Measurements from ENCODE around the gene CASP9.
"Not testable (repeated sequence)": the region's sequence is repeated elsewhere in the genome, so short reads cannot be mapped to it uniquely, and the experiment has no call there.

Gene CASP9

GRCh38 chr1:15525050-15526020, 1.3 kb upstream of the CASP9 start:
- peak; percentile 80 for DNase-seq

- DNase-seq = peak; percentile 100
These were observed 451 bp upstream of the CASP9 start for GRCh38 chr1:15524283-15525049.

- peak; percentile 94 for DNase-seq
These were observed 653 bp downstream of the CASP9 start for GRCh38 chr1:15523104-15524020.

- DNase-seq = no peak
These were observed 1.5 kb downstream of the CASP9 start for GRCh38 chr1:15522551-15522950.

- not testable (repeated sequence) for DNase-seq
These were observed 2.7 kb downstream of the CASP9 start for GRCh38 chr1:15521206-15521906.

GRCh38 chr1:15519625-15520024, 4.4 kb downstream of the CASP9 start:
- DNase-seq = no peak

GRCh38 chr1:15515022-15515663, 8.9 kb downstream of the CASP9 start:
- no peak for DNase-seq

- not testable (repeated sequence) for DNase-seq
These were observed 9.5 kb downstream of the CASP9 start for GRCh38 chr1:15514557-15514956.

GRCh38 chr1:15513919-15514318, 10.1 kb downstream of the CASP9 start:
- DNase-seq = no peak

GRCh38 chr1:15513192-15513591, 10.8 kb downstream of the CASP9 start:
- no peak for DNase-seq

GRCh38 chr1:15510611-15511405, 13.2 kb downstream of the CASP9 start:
- no peak for DNase-seq

- DNase-seq = no peak
These were observed 14.4 kb downstream of the CASP9 start for GRCh38 chr1:15509586-15509985.

GRCh38 chr1:15508700-15509487, 15.1 kb downstream of the CASP9 start:
- no peak for DNase-seq

- no peak for DNase-seq
These were observed 16.7 kb downstream of the CASP9 start for GRCh38 chr1:15507278-15507677.

- no peak for DNase-seq
These were observed 17.2 kb downstream of the CASP9 start for GRCh38 chr1:15506831-15507230.

- no peak for DNase-seq
These were observed 19.6 kb downstream of the CASP9 start for GRCh38 chr1:15504436-15504835.

- peak; percentile 93 for DNase-seq
These were observed 22.6 kb downstream of the CASP9 start for GRCh38 chr1:15501208-15502032.
